ENCODE data around the gene PIP5K1C. TPM values are rescaled to one million over a fixed set of nuclear protein-coding genes. Genes with fewer than 3 reads are reported as not detected.

Gene PIP5K1C
- total and polyA plus RNA-seq, 9 donors = 6.0 to 41.7 (median 30.8) TPM

DNA sequence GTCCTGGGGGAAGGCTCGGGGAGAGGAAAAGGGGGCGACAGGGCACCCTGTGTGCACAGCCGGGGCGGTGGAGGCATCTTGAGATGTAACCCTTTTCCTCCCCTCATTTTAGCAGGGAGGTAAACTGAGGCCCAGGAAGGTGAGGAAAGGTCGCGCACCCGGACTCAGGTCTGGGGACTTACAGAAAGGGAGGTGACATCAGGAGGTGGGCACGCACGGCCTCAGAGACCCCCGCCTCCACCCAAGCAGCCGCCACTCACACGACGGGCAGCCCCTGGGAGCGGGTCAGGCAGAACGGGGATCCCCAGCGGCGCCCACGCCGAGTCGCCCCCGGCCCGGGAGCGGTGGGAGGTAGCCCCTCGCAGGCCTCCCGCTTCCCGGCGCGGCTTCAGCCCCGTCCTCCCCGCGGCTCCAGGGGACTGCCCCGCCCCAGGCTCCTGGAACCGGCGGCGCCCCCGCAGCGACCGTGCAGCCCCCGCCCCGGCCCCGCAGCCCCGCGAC is 477 bp downstream of the PIP5K1C start:
- TF ChIP-seq EP300 (IDR thresholded peaks at IDR 0.05) = no peak
- TF ChIP-seq, protein P1, sequence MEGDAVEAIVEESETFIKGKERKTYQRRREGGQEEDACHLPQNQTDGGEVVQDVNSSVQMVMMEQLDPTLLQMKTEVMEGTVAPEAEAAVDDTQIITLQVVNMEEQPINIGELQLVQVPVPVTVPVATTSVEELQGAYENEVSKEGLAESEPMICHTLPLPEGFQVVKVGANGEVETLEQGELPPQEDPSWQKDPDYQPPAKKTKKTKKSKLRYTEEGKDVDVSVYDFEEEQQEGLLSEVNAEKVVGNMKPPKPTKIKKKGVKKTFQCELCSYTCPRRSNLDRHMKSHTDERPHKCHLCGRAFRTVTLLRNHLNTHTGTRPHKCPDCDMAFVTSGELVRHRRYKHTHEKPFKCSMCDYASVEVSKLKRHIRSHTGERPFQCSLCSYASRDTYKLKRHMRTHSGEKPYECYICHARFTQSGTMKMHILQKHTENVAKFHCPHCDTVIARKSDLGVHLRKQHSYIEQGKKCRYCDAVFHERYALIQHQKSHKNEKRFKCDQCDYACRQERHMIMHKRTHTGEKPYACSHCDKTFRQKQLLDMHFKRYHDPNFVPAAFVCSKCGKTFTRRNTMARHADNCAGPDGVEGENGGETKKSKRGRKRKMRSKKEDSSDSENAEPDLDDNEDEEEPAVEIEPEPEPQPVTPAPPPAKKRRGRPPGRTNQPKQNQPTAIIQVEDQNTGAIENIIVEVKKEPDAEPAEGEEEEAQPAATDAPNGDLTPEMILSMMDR (IDR thresholded peaks at IDR 0.05) = no peak
- TF ChIP-seq POLR2A (IDR thresholded peaks at IDR 0.05) = no peak
- Histone ChIP-seq H3K4me1 (ENCODE audit: insufficient read depth) (peaks cover 12% of the 10 kb centered on the region), H3K27ac (peak overlapping the region; percentile 26 to 79), H3K36me3 (no peaks in the 10 kb centered on the region), H3K27me3 (no peaks in the 10 kb centered on the region), H3K4me3 (peak overlapping the region; percentile 88), H3K9me3 (no peaks in the 10 kb centered on the region)
- intact Hi-C loops (cut with DNase I) = loop anchor here (2.0 to 5.0 kb wide), 2 partner anchors 32 to 33 kb away; no protein-coding TSS in a partner anchor
- 0 to 1% (median 1%) methylated on average over 32 to 43 of the region's 43 CpGs for WGBS, 3 donors
- DNase-seq = no peak

GRCh38 chr19:3698974-3699740 is 1.1 kb downstream of the PIP5K1C start:
- no peaks in the 10 kb centered on the region for H3K9me3 ChIP-seq
- peak overlapping the region; percentile 88 for H3K4me3 ChIP-seq
- H3K27ac ChIP-seq = peak overlapping the region; percentile 26 to 79
- TF ChIP-seq EP300 (IDR thresholded peaks at IDR 0.05) = no peak
- TF ChIP-seq, protein P1 (IDR thresholded peaks at IDR 0.05) = no peak
- no peak for TF ChIP-seq POLR2A (IDR thresholded peaks at IDR 0.05)
- peaks cover 12% of the 10 kb centered on the region for H3K4me1 ChIP-seq (ENCODE audit: insufficient read depth)
- DNase-seq = peak in 3 of 5 donors; percentile 37 to 62 (median 54)
- no peaks in the 10 kb centered on the region for H3K27me3 ChIP-seq
- 2 to 3% (median 2%) methylated on average over 31 to 34 of the region's 34 CpGs for WGBS, 3 donors
- intact Hi-C loops (cut with DNase I) = loop anchor here in 1 of 4 donors (2.0 kb wide), 1 partner anchor 32 kb away; no protein-coding TSS in a partner anchor
- H3K36me3 ChIP-seq = no peaks in the 10 kb centered on the region

DNA sequence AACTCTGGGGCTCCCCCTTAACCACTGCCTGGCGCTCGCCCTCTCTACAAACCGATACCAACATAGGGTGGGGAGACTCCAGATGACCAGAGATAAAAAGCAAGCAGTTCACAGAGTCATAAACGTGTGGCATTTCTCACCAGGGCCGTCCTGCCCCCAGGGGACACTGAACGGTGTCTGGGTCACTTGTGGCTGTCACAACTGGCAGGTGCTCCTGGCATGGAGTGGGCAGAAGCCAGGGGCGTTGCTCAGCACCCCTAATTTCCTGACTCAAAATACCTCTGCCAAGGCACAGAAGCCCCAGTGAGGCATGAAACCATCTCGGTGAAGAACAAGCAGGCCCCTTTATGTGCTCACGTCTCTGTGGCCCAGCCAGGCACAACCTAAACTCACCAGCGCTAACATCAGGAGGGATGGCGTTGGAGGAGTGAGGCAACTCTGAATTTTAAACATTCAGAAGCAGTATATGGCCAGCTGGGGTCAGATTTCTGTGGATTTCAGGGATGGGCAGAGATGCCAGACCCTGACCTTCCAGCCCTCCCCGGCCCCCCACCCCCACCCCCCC is 1.8 kb downstream of the PIP5K1C start:
- Histone ChIP-seq H3K4me1 (ENCODE audit: insufficient read depth) (peaks cover 12% of the 10 kb centered on the region), H3K36me3 (no peaks in the 10 kb centered on the region), H3K27me3 (no peaks in the 10 kb centered on the region), H3K4me3 (peak overlapping the region; percentile 88), H3K9me3 (no peaks in the 10 kb centered on the region), H3K27ac (peak overlapping the region in 1 of 2 donors; percentile 79)
- WGBS, 3 donors = 53 to 54% (median 54%) methylated on average over 11 to 12 of the region's 12 CpGs
- DNase-seq = no peak
- intact Hi-C loops (cut with DNase I) = loop anchor here in 1 of 4 donors (2.0 kb wide), 1 partner anchor 32 kb away; no protein-coding TSS in a partner anchor
- no peak for TF ChIP-seq POLR2A (IDR thresholded peaks at IDR 0.05)
- TF ChIP-seq EP300 (IDR thresholded peaks at IDR 0.05) = no peak
- TF ChIP-seq, protein P1 (IDR thresholded peaks at IDR 0.05) = no peak

DNA sequence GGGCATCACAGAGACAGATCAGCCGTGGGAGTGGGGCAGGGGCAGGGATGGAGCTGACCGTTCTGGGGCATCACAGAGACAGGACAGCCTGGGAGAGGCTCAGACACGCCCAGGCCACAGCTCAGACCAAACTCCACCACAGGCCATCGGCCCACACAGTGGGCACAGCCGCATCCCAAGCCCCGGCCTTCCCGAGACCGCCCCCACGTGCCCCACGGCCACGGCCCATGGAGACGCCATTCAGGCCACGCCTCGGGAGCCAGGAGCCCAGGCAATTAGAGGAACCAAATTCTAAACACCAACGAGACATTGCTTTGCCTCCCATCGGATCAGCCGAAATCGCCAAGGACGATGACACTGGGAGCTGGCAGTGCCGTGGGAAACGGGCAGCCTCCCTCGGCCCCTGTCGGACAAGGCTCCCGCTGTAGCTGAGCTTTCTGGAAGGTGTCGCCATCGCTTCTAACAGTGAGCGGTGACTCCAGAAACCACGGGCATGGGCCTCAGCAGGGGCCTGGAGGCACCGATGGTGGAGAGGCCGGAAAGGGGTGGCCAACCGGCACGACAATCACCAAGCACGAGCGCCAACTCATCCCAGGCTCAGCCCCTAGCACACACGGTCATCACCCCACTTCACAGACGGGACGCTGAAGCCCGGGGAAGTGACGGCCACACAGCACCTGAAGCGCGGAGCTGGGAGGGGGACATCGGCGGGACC is 2.4 kb downstream of the PIP5K1C start:
- H3K4me1 ChIP-seq (ENCODE audit: insufficient read depth) = peaks cover 14% of the 10 kb centered on the region
- H3K36me3 ChIP-seq = no peaks in the 10 kb centered on the region
- no peaks in the 10 kb centered on the region for H3K9me3 ChIP-seq
- intact Hi-C loops (cut with DNase I) = loop anchor here in 1 of 4 donors (2.0 kb wide), 1 partner anchor 31 kb away; no protein-coding TSS in a partner anchor
- WGBS, 3 donors = 86 to 88% (median 87%) methylated on average over 37 to 43 of the region's 43 CpGs
- no peak overlapping the region for H3K4me3 ChIP-seq
- TF ChIP-seq POLR2A (IDR thresholded peaks at IDR 0.05) = no peak
- no peak for TF ChIP-seq EP300 (IDR thresholded peaks at IDR 0.05)
- TF ChIP-seq, protein P1 (IDR thresholded peaks at IDR 0.05) = no peak
- H3K27me3 ChIP-seq = no peaks in the 10 kb centered on the region
- DNase-seq = no peak
- H3K27ac ChIP-seq = peak overlapping the region in 1 of 2 donors; percentile 79

All from ovary (tissue), 9 donors.